Measurements from ENCODE around the gene RGL2.
"Not testable (repeated sequence)": the region's sequence is repeated elsewhere in the genome, so short reads cannot be mapped to it uniquely, and the experiment has no call there.

DNA sequence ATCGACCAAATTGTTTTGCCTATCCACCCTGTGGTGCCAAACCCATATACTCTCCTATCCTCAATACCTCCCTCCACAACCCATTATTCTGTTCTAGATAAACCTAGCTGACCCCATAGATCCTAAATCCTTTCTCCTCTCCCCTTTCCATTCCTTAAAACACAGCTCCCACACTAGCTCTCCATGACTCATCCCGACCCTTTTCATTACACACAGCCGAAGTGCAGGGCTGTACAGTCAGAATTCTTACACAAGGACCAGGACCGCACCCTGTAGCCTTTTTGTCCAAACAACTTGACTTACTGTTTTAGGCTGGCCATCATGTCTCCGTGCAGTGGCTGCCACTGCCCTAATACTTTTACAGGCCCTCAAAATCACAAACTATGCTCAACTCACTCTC lies 48.2 kb upstream of the RGL2 start:
- not testable (repeated sequence) for TF ChIP-seq POLR2A, CTCF (IDR thresholded peaks at IDR 0.05)
